ENCODE measurements around the gene CST2. TPM values are rescaled to one million over a fixed set of nuclear protein-coding genes. Genes with fewer than 3 reads are reported as not detected.
"Not testable (repeated sequence)": the region's sequence is repeated elsewhere in the genome, so short reads cannot be mapped to it uniquely, and the experiment has no call there.

Gene CST2, protein sequence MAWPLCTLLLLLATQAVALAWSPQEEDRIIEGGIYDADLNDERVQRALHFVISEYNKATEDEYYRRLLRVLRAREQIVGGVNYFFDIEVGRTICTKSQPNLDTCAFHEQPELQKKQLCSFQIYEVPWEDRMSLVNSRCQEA
- polyA plus RNA-seq (ENCODE audit: insufficient read length): not detected
- long read RNA-seq, donor 1: 0 reads
- long read RNA-seq, donor 2: 0 reads
- long read RNA-seq, donor 3: 0 reads
- long read RNA-seq, donor 4: 0 reads
- long read RNA-seq, donor 5: 0 reads
- long read RNA-seq, donor 6: 0 reads
- long read RNA-seq, donor 7: 0 reads
- long read RNA-seq, donor 8: 0 reads

DNA sequence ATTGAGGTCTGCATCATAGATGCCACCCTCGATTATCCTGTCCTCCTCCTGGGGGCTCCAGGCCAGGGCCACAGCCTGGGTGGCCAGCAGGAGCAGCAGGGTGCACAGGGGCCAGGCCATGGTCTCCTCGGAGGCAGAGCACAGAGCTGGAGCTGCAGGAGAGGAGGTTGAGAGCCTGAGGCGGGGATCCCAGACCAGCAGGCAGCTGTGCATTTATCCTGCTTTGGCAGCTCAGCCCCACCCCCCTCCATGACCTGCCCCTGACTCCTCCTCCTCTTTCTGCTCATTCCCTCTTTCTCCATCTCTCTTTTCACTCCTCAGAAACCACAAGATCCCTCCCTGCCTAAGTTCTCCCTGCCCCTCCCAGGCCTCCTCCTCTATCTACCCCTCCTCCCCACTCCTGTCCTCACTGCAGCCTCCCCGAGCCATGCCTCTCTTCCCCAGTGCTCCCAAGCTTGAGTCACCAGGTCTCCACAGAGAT is at the start of gene CST2:
Gene CST2, minus strand, starts transcription at position 189 of the 481 bp plus-strand sequence. Its CDS starts 69 bp downstream, at position 120.
- DNase-seq: no peak

DNA sequence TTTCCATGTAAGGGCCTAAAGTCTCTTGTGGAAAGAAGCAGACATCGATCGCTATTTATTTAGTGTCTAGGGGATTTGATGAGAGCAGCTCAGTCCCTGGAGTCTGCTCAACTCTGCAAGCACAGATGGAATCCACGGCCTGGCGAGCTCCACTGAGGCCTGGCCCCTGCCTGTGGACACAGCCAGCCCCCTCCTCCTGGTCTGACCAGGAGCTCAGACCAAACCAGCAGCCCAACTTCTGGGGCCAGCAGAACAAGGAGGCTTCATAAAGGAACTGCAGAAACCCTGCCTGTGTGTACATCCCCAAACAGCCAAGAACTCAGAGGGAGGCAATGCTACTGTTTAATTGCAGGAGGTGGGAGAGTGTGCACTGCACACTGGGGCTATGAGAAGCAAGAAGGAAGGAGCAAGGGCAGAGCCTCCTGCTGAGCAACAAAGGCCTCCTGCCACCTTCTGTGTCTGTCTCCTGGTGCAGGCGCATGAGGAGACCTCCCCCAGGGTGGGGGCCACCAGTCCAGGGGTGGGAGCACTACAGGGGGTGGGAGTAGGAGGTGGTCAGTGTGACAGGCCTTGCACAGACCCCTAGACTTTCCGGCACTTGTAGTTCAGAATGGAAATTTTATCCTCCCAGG is 49.2 kb upstream of the CST2 start:
- DNase-seq: no peak

DNA sequence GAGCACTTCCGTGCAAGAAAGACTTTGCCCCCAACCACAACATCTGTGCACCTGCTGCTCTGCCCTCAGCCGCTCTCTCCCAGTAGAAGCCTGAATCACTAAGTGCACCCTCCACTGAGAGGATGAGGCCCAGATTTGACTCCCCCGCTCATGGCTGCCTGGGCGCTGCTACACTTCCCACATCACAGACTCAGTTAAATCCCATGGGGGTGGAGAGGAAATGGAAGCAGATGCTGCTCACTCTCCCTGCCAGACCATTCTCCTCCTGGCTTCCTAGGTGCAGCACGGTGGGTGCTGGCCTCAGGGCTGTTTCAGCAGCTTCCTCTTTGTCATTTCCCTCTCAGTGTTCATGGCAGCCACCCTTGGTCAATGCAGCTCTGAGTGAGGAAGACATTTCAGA is 48.2 kb upstream of the CST2 start:
- no peak for DNase-seq

DNA sequence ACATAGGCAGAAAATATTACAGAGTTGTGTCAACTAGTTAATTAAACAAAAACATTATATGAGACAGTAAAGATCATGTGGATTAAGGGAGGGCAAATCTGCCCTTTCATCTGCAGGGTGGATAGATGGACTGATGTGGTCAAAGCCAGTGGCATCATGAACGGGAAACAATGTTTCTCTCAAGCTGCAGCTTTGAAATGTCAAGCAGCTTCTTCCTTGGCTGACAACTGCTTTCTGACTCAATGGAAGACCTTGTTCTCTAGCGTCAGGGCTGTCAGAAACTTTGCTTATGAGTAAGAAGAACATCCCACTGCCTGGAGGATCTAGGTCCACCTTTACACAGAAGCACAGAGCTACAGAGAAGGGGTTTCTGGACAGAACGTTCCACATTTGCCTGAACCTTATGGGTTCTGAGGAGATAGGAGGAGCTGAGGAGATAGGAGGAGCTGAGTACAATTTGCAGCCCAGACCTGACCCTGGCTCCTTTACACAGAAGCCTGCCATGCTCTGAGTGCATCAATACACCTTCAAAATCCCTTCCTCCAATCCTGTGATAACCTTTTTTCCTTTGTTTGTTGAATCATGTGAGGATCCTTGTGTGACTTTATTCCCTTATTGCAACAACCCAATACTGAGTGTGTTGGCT is 47.0 kb upstream of the CST2 start:
- DNase-seq: no peak

DNA sequence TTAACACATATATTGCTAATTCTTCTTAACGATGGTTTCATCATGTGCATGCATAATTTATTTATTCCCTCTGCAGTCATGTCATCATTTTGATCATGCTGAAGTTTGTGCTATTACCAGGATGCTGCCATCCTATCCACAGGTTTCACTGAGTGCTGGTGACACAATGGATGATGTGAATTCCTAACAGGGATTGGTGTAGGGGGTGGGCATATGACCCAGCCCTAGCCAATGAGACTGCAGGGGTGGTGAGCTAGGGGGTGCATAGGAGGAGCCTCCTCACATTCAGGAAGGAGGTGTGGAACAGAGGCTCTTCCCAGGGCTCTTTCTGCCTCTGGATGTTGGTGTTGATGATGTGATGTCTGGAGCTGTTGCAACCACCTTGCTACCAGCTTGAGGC is 45.5 kb upstream of the CST2 start:
- no peak for DNase-seq

DNA sequence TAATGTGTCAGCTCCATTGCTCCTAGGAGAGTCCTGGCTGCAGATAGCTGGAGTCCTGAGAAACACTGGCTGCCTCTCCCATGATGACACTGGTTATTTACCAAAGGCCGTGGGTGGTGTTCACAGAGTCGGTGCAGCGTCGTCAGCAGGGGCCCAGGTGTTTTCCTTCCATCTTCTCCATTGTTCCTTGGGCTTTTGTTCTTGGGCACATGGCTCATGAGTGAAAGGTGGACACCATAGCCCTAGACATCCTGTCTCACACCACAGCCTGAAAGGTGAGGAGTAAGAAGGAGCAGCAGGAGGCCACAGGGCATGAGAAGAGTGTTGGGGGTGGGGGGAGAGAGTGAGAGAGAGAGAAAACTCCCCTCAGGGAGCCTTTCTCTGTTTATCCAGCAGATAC is 43.9 kb upstream of the CST2 start:
- DNase-seq: no peak

DNA sequence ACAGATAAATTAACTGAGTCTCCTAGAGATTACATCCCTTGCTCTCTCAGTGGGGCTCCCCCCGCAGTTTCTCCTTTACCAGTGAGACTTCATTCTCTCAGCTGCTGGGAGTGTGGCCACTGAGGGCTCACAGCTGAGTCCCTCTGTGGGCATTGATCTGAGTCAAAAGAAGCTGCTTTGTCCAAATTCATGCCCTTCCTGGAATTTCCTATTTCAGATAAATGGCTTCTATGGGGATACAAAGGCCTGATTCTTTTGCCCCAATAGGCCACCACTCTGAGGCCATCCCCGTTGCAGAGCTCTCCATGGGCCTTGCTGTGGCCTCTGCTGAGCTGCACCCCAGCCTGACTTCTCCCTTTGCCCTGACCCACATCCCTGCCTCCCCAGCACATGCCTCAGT is 43.0 kb upstream of the CST2 start:
- no peak for DNase-seq

DNA sequence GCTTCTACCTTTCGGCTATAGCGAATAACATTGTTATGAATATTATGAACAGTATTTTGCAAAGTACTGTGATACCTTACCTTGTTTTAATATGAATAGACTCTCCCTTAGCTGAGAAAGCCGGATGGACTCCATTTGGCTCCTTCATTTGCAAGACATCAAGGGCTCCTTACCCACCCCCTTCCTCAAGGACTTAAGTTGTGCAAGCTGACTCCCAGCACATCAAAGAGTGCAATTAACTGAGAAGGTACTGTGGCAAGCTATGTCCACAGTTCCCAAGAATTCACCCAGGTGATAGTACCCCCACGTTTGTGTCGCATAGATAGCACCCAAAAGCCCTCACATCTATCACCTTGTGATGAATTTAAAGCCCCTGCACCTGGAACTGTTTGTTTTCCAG is 41.8 kb upstream of the CST2 start:
- no peak for DNase-seq

DNA sequence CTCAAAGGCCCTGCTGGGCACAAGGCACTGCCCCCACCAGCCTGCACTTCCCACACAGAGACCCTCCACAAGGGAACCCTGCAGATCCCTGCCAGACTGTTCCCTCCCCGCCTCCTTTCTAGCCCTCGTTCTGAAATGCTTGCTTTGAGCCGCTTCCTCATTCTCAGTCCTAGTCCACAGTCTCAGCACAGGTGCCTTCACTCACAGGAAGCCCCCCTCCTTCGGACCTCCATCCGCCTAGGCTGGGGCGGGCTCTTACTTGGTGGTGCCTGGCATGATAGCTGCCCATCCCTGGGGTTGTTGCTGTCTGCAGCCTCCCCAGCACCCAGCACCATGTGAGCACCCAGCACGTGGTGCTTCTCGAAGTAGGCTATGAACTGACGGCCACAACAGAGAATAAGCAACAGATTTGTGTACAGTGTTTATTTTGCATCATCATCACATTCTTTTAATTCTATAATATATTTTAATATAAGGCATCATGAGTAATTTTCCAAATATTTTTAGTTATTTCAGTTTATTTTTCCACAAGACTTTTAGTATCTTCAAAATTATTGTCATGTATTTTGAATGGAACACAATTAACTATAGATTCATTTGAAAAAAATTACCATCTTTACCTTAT is 40.7 kb upstream of the CST2 start:
- DNase-seq: no peak

DNA sequence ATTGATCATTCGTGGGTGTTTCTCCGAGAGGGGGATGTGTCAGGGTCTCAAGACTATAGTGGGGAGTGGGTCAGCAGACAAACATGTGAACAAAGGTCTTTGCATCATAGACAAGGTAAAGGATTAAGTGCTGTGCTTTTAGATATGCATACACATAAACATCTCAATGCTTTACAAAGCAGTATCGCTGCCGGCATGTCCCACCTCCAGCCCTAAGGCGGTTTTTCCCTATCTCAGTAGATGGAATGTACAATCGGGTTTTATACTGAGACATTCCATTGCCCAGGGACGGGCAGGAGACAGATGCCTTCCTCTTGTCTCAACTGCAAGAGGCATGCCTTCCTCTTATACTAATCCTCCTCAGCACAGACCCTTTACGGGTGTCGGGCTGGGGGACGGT is 34.2 kb upstream of the CST2 start:
- DNase-seq: not testable (repeated sequence)

DNA sequence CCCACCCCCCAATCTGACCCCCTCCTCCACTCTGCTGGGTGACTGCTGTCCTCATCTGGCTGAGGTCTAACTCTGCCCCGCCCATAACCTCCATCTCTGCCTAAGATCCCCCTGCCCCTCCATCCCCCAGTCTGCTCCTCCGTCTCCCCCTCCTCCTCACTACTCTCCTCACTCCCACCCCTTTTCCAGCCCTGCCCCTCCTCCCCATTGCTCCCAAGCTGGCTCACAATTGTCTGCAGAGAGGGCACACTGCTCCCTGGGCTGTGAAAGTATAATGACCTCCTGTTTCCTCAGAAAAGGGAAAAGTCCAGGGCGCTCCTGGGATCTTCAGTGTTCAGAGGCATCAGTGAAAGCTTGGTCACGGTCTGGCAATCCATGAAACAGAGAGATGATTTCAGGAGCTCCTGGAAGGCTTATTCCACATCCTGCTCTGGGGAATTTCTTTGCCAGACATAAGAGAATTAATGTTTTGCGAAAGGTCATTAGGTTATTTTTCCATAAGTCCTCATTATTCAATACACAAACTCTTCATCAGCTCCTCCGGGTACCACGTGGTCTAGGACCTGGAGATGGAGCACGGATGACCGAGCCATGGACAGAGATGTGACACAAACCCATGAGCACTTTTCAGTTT is 31.6 kb upstream of the CST2 start:
- peak; percentile 33 for DNase-seq

DNA sequence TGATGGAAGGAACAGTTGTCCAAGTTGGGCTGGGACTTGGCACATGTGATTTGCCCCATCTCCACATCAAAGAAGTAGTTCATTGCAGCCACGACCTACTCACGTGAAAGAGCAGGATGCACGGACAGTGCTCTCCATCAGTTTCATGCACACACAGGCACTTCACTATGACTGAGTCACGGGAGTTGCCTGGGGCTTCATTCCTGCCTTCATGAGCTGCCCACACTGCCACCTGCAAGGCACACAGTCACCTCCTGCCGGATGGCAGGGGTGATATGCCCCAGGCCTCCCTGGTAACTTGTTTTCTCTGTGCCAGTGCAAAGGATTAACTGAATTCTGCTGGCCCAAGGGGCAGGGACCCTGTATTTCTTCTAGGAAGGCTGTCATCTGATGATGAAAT is 30.2 kb upstream of the CST2 start:
- DNase-seq: no peak

DNA sequence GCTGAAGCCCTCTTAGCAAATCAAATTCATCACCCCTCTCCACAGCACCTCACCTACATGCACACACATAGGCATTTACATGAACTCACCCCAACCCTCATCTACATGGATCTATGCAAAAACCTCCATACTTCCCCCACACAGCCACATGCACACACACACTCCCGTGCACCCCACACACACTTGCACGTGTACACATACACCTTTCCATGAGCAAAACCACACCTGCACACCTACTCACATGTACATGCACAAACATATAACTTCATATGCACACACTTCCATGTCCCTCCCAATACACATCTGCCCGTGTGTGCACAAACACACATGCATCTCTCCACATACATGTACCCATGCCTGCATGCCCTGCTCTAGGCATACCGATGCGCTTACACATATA is 29.7 kb upstream of the CST2 start:
- no peak for DNase-seq

DNA sequence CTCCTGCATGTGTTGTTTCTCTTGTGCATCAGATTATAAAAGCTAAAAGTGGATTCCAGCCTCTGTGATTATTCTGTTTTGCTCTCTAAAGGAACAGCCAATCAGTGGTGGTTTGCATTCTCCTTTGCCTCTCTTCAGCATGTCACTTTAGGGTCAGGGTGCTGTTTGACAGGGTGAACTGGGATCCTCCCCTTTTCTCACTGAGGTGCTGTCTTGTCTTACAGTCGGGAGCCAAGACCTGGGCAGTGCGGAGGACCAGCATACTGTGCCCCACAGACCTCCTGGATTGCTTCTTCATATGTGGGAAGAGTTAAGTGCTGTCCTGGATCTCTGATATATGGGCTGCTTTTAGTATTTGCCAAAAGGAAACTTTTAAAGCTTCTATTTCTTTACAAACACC is 15.2 kb upstream of the CST2 start:
- DNase-seq: no peak

DNA sequence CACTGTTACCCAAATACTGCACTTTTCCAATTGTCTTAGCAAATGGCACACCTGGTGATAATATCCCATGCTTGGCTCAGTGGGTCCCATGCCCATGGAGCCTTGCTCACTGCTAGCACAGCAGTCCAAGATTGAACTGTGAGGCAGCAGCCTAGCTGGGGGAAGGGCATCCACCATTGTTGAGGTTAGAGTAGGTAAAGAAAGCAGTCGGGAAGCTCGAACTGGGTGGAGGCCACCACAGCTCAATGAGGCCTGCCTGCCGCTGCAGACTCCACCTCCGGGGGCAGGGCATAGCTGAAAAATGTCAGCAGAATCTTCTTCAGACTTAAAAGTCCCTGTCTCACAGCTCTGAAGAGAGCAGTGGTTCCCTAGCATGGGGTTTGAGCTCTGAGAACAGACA is 9.2 kb upstream of the CST2 start:
- no peak for DNase-seq

DNA sequence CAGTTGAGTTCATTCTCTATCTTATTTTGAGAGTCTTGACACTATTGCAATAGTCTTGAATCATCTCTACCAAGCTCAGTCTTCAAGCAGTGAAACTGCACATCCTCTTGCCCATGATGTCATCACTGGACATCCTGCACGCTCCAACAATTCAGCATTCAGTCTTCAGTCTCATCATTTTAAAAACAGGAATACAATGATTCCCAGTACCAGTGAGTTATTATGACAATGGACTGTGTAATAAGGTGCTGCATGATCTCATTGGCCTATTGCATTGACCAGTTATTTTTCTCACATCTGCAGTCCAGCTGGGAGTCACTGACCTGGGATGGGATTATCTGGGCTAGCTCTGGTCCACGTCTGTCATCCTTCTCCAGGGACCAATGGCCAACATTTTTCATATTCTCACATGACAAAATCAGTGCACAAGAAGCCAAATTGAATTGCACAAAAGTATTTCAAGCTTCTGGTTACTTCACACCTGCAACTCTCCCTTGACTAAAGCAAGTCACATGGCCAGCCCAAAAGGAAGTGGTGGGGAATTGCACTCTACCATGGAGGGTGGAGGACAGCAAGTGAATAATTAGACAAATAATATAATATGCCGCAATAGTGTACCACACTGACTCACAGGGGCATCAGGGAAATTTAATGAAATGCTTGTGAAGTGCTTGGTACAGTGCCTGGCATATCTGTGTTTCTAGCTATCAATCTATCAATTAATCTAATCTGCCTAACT is 6.4 kb upstream of the CST2 start:
- DNase-seq: no peak

DNA sequence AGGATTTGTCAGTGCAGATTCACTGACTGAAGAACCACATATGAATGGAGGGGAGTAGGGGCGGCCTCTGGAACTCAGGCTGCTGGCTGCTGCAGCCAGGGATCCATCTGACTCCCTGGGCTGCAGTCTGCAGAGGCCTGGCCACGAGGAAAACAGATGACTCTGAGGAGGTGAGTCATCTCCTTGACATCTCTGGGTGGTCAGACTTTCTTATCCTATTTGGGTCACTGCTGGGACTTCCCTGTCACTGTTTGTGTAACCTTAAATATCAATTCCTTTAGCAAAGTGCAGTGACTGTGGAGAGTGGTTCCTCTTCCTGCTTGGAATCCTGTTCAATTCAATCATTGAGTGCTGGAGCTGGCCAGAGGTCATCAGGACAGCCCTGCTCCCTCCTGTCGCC is 5.4 kb upstream of the CST2 start:
- not testable (repeated sequence) for DNase-seq

DNA sequence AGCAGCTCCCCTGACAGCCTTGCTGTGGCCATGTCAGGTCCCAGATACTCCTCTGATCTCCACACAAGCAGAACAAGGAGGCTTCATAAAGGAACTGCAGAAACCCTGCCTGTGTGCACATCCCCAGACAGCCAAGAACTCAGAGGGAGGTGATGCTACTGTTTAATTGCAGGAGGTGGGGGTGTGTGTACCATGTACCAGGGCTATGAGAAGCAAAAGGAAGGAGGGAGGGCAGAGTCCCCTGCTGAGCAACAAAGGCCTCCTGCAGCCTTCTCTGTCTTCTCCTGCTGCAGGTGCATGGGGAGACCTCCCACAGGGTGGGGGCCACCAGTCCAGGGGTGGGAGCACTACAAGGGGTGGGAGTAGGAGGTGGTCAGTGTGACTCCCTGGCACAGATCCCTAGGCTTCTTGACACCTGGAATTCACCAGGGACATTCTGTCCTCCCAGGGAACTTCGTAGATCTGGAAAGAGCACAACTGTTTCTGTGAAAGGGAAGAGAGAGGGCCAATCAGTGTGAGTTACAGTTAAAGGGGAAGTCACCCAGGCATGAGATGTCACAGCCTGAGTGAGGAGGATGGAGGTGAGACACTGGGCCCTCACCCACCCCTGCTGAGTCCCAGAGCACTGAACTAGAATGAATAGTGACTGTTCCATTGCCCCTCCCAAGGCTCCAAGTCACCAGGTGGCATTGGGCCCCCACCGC is 2.8 kb downstream of the CST2 start:
- no peak for DNase-seq

DNA sequence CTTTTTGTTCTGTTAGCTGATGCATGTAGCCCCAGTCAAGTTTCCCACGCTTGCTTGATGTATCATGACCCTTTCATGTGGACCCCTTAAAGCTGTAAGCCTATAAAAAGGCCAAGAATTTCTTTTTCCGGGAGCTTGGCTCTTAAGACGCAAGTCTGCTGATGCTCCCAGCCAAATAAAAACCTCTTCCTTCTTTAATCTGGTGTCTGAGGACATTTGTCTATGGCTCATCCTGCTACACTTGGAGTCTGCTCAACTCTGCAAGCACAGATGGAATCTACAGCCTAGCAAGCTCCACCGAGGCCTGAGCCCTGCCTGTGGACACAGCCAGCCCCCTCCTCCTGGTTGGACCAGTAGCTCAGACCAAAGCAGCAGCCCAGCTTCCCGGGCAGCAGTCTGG is 3.4 kb downstream of the CST2 start:
- no peak for DNase-seq

DNA sequence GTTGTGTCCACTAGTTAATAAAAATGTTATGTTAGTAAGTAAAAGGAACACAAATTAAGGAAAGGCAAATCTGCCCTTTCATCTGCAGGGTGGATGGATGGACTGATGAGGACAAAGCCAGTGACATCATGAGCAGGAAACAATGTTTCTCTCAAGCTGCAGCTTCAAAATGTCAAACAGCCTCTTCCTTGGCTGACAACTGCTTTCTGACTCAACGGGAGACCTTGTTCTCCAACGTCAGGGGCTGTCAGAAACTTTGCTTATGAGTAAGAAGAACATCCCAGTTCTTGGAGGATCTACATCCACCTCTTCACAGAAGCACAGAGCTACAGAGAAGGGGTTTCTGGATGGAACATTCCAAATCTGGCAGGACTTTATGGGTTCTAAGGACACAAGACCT is 6.0 kb downstream of the CST2 start:
- no peak for DNase-seq

DNA sequence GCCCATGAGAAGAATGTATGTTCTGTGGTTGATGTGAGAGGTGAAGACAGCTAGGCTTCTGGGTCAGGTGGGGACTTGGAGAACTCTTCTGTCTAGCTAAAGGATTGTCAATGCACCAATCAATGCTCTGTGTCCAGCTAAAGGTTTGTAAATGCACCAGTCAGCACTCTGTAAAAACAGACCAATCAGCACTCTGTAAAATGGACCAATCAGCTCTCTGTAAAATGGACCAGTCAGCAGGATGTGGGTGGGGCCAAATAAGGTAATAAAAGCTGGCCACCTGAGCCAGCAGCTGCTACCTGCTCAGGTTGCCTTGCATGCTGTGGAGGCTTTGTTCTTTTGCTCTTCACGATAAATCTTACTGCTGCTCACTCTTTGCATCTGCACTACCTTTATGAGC is 15.0 kb downstream of the CST2 start:
- DNase-seq: not testable (repeated sequence)

Measured in left kidney (tissue), 8 donors.